Prostate gland (tissue), 2 donors: ENCODE results near the gene PGGHG. TPM values are rescaled to one million over a fixed set of nuclear protein-coding genes. Genes with fewer than 3 reads are reported as not detected.

Experiments
- DNase-seq: peaks from one replicate; pipeline ENCODE4 v3.0.0-alpha.2; 2019; ENCODE audit warnings: low spot score
- H3K27ac ChIP-seq, 2 donors: fragments of 200-600 bp; sonication (generic); 2 replicates each; pipeline ENCODE4 v1.5.1; 2017 to 2019
- H3K27me3 ChIP-seq: fragments of 200-600 bp; sonication (generic); replicated peaks from 2 replicates; pipeline ENCODE4 v1.5.1; 2019; ENCODE audit not compliant: insufficient read depth
- H3K36me3 ChIP-seq, 2 donors: fragments of 200-600 bp; sonication (generic); 1 replicate in 1 of 2; 2 replicates in 1 of 2; pipeline versions ENCODE4 v1.5.1 to v1.8.1; 2017 to 2019
- H3K4me1 ChIP-seq: fragments of 200-600 bp; sonication (generic); replicated peaks from 2 replicates; pipeline ENCODE4 v1.5.1; 2019
- H3K4me3 ChIP-seq, 2 donors: fragments of 200-600 bp; sonication (generic); 2 replicates each; pipeline ENCODE4 v1.5.1; 2017 to 2019
- H3K9me3 ChIP-seq: fragments of 200-600 bp; sonication (generic); 2 replicates; pipeline ENCODE4 v1.5.1; 2017
- POLR2A ChIP-seq: fragments of 450-650 bp; IDR thresholded peaks from one replicate; pipeline ENCODE4 v1.6.1; 2016; ENCODE audit warnings: antibody characterized with exemption, mild to moderate bottlenecking
- POLR2AphosphoS5 ChIP-seq: sonication (generic); formaldehyde crosslinking; IDR thresholded peaks from one replicate; pipeline ENCODE4 v1.6.1; 2017; ENCODE audit warnings: antibody characterized with exemption
- WGBS: methylation state at CpG from one replicate; pipeline ENCODE4 v1.1.5; 2018; 5-methylcytosine and 5-hydroxymethylcytosine counted together
- intact Hi-C: fragments of 100-400 bp; cut with DNase I; formaldehyde crosslinking; loops from one replicate; pipeline ENCODE4 v1.14.2; 2022
- total RNA-seq, 2 donors: library from RNA; depleted of rRNA; stranded (reverse); fragments of >200 nt; gene quantifications; one replicate each; pipeline ENCODE4 v1.1.0, GENCODE V29; 2016
- TF ChIP-seq, protein P1 (sequence below), 4 experiments: fragments of 200-600 bp in 2 of 4; fragments of 450-650 bp in 2 of 4; sonication (generic) in 2 of 4; IDR thresholded peaks; 1 replicate in 3 of 4; 2 replicates in 1 of 4; pipeline ENCODE4 v1.5.1; 2016 to 2019; ENCODE audit warnings: antibody characterized with exemption in 4 of 4, mild to moderate bottlenecking in 2 of 4, moderate library complexity in 2 of 4

The PGGHG gene
- total RNA-seq, 2 donors from 2014 or later: 18.4 to 63.1 TPM

DNA sequence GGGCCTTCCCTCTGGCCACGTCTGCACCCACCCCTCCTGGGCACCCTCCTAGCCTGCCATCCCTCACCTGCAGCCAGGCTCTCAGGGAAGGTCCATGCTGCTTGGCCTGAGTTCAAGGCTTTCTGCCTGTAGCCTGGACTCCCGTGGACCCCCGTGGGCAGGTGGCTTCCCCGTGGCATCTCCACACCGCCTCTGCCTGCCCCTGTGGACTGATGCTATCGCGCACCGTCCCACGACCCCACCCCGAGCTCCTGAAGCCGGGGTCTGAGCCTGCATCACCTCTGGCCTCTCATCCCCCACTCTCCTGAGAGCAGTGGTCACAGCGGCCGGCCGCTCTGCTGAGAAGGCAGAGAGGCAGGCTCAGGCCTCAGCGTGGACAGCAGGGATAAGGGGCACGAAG is 5.9 kb downstream of the PGGHG start:
- Histone ChIP-seq H3K4me3 (no peak overlapping the region), H3K4me1 (no peaks in the 10 kb centered on the region), H3K27me3 (peaks cover 9% of the 10 kb centered on the region), H3K27ac (no peak overlapping the region), H3K36me3 (no peaks in the 10 kb centered on the region), H3K9me3 (no peaks in the 10 kb centered on the region)
- WGBS: 87% methylated on average over 16 of the region's 16 CpGs
- intact Hi-C loops: no loop called here
- TF ChIP-seq, protein P1, sequence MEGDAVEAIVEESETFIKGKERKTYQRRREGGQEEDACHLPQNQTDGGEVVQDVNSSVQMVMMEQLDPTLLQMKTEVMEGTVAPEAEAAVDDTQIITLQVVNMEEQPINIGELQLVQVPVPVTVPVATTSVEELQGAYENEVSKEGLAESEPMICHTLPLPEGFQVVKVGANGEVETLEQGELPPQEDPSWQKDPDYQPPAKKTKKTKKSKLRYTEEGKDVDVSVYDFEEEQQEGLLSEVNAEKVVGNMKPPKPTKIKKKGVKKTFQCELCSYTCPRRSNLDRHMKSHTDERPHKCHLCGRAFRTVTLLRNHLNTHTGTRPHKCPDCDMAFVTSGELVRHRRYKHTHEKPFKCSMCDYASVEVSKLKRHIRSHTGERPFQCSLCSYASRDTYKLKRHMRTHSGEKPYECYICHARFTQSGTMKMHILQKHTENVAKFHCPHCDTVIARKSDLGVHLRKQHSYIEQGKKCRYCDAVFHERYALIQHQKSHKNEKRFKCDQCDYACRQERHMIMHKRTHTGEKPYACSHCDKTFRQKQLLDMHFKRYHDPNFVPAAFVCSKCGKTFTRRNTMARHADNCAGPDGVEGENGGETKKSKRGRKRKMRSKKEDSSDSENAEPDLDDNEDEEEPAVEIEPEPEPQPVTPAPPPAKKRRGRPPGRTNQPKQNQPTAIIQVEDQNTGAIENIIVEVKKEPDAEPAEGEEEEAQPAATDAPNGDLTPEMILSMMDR (IDR thresholded peaks at IDR 0.05): no peak
- TF ChIP-seq POLR2A (no peak), POLR2AphosphoS5 (no peak)
- DNase-seq: no peak

DNA sequence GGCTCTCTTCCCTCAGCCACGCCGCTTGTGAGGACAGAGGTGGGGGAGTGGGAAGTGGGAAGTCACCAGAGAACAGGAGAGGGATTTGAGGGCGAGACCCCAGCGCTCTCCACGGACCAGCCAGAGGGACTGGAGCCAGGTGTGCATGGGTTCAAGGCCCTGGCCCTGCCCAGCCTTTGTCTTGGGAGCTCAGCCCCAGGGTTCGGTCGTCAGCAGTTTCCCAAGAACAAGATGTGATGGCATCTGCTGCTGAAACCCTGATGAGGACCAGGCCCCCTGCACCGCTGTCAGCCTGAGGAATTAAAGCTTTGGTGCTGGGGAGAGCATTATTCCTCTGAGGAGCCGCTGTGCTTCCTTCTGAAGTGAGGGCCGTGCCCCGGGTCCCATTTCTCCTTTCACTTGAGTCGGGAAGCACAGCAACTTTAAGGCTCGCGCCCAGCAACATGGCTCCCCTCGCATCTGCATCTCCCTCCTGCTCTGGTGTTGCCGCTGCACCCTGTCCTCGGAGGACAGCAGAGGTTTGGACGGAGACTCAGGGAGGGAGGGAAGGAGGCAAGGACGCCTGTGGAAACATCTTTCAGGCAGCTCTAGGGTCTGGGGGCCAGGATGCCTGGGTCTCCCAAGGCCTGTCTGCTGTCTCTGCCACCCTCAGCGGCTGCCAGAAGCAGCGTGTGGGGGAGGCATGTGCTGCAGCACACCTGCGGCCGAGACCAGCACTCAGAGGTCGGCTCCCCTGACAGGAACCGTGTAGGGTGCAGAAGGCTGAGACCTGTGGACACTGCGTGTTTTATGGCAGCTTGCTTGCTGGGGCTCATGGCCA is 6.6 kb downstream of the PGGHG start:
- TF ChIP-seq POLR2AphosphoS5 (no peak), POLR2A (no peak)
- TF ChIP-seq, protein P1 (IDR thresholded peaks at IDR 0.05): no peak
- Histone ChIP-seq H3K4me3 (no peak overlapping the region), H3K4me1 (no peaks in the 10 kb centered on the region), H3K9me3 (no peaks in the 10 kb centered on the region), H3K36me3 (no peaks in the 10 kb centered on the region), H3K27me3 (peaks cover 12% of the 10 kb centered on the region), H3K27ac (no peak overlapping the region)
- intact Hi-C loops: no loop called here
- DNase-seq: no peak
- WGBS: 81% methylated on average over 24 of the region's 26 CpGs

DNA sequence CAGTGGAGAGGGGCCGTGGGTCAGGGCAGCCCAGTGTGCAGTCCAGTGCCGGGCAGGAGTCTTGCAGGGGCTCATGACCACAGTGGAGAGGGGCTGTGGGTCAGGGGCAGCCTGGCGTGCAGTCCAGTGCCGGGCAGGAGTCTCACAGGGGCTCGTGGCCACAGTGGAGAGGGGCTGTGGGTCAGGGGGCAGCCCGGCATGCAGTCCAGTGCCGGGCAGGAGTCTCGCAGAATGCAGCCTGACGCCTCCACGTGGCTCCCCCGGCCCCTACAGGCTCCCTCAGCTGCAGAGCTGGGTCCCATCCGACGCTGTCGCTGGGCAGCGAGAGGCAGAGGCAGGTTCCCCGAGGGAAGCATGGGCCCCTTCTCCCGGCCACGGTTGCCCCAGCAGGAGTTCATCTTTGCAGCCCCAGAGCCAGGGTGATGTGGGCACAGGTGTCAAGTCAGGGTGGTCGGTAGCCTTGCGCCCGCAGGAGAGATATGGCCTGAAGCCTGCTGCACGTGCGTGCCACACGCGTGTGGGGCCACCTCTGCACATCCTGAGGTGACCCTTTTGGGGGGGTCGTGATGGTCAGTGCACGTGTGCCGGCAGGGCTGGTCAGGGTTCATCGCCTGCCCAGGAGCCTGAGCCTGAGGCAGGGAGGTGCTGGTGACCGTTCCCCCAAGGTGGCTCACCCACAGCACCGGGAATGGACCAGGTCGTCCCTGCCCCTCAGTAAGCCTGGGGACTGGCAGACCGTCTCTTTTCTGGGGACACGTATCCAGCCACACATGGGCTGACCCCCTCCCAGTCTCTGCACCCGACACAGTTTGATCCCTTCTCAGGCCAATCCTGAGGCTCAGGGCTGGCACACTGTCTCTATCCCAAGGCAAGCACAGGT is 7.5 kb downstream of the PGGHG start:
- Histone ChIP-seq H3K4me3 (no peak overlapping the region), H3K4me1 (no peaks in the 10 kb centered on the region), H3K36me3 (no peaks in the 10 kb centered on the region), H3K27me3 (peaks cover 12% of the 10 kb centered on the region), H3K9me3 (no peaks in the 10 kb centered on the region), H3K27ac (no peak overlapping the region)
- intact Hi-C loops: no loop called here
- no peak for DNase-seq
- 68% methylated on average over 26 of the region's 35 CpGs for WGBS
- no peak for TF ChIP-seq POLR2AphosphoS5
- no peak for TF ChIP-seq POLR2A
- TF ChIP-seq, protein P1 (IDR thresholded peaks at IDR 0.05): no peak

- no peaks in the 10 kb centered on the region for H3K4me1 ChIP-seq
- intact Hi-C loops: no loop called here
- H3K36me3 ChIP-seq: no peaks in the 10 kb centered on the region
- H3K9me3 ChIP-seq: no peaks in the 10 kb centered on the region
- no peak overlapping the region for H3K27ac ChIP-seq
- H3K4me3 ChIP-seq: no peak overlapping the region
- 61% methylated on average over 13 of the region's 13 CpGs for WGBS
- DNase-seq: no peak
- TF ChIP-seq POLR2A: no peak
- no peak for TF ChIP-seq POLR2AphosphoS5
- TF ChIP-seq, protein P1 (IDR thresholded peaks at IDR 0.05): no peak
- H3K27me3 ChIP-seq: peaks cover 12% of the 10 kb centered on the region
Observed at GRCh38 chr11:297051-297585, 8.2 kb downstream of the PGGHG start.
